Activated CD4-positive, alpha-beta T cell treated with anti-CD3 and anti-CD28 coated beads for 36 hours (primary cell): ENCODE results near the gene NBEA. TPM values are rescaled to one million over a fixed set of nuclear protein-coding genes. Genes with fewer than 3 reads are reported as not detected.

Experiments
- ATAC-seq: fragments of 200-7000 bp; cut with Tn5 transposase; one replicate; pipeline ENCODE4 v1.10.0; 2021; ENCODE audit warnings: mild to moderate bottlenecking, moderate library complexity
- CTCF ChIA-PET: fragments of 350-600 bp; sonication (Branson Sonifier 250); formaldehyde crosslinking; loops from one replicate; lab custom pipeline; 2021; ENCODE audit warnings: antibody characterized with exemption; lab: Charles Lee
- POLR2A ChIA-PET: fragments of 350-600 bp; sonication (Branson Sonifier 250); formaldehyde crosslinking; loops from one replicate; lab custom pipeline; 2021; ENCODE audit warnings: antibody characterized with exemption, inconsistent platforms; lab: Charles Lee
- DNase-seq: peaks from one replicate; pipeline ENCODE4 v3.0.0-alpha.2; 2020
- H3K27ac Mint-ChIP-seq: one replicate; pipeline ENCODE4 v1.8.0; 2021; ENCODE audit warnings: mixed read lengths
- H3K27me3 Mint-ChIP-seq: one replicate; pipeline ENCODE4 v1.8.0; 2021; ENCODE audit warnings: mixed read lengths
- H3K36me3 Mint-ChIP-seq: one replicate; pipeline ENCODE4 v1.8.0; 2021; ENCODE audit warnings: low read depth, mixed read lengths
- H3K4me1 Mint-ChIP-seq: one replicate; pipeline ENCODE4 v1.8.0; 2021; ENCODE audit warnings: mixed read lengths
- H3K4me3 Mint-ChIP-seq: one replicate; pipeline ENCODE4 v1.8.0; 2021; ENCODE audit warnings: mild to moderate bottlenecking, moderate library complexity, mixed read lengths
- H3K9me3 Mint-ChIP-seq: one replicate; pipeline ENCODE4 v1.8.0; 2021; ENCODE audit warnings: low read depth, mixed read lengths
- intact Hi-C, 2 experiments: fragments of 100-400 bp; cut with DNase I in 1 of 2; cut with micrococcal nuclease in 1 of 2; formaldehyde crosslinking; loops; one replicate each; pipeline versions ENCODE4 v1.14.2 to v1.15.1; 2022 to 2024; cut with DNase I, micrococcal nuclease
- total RNA-seq, 2 experiments: library from RNA; stranded (reverse); gene quantifications; one replicate each; pipeline ENCODE4 v1.2.3, GENCODE V29; 2021

NBEA gene
- total RNA-seq, 2 experiments from 2014 or later: 0.39 to 0.44 TPM

DNA sequence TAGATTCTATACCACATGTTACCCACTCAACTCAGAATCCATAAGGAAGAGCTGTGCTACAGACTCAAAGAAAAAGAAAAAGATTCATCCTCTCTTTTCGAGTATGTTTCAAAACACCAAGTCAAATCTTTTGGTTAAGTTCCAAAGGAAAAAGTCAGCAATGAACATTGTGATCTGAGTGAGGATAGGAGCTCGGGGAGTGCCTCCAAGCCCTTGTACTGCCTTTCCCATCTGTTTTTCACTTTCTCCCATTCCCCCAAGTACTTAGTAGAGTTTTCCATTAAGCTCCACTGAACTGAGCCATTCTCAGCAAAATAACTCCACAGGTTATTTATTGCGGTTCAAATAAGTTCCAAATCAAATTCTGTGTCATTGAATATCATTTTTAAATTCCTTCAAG, 582.1 kb downstream of the NBEA start:
- no peaks in the 10 kb centered on the region for H3K9me3 Mint-ChIP-seq
- no peak for DNase-seq
- ChIA-PET POLR2A (no interaction called here), CTCF (interaction anchor here (0.7 to 0.8 kb wide), 2 partner anchors 8 to 83 kb away, joined by 3 to 5 read pairs; no protein-coding TSS in a partner anchor)
- no peaks in the 10 kb centered on the region for H3K4me1 Mint-ChIP-seq
- H3K4me3 Mint-ChIP-seq: no peak overlapping the region
- no peak overlapping the region for H3K27ac Mint-ChIP-seq
- H3K36me3 Mint-ChIP-seq: no peaks in the 10 kb centered on the region
- ATAC-seq: no peak
- intact Hi-C loops: no loop called here
- no peaks in the 10 kb centered on the region for H3K27me3 Mint-ChIP-seq

- POLR2A ChIA-PET: no interaction called here
- CTCF ChIA-PET: interaction anchor here (0.6 to 0.8 kb wide), 2 partner anchors 47 to 643 kb away, joined by 3 read pairs; no protein-coding TSS in a partner anchor
- DNase-seq (no peak), ATAC-seq (no peak)
- H3K4me3 Mint-ChIP-seq: no peak overlapping the region
- H3K27ac Mint-ChIP-seq: no peak overlapping the region
- intact Hi-C loops: no loop called here
- no peaks in the 10 kb centered on the region for H3K36me3 Mint-ChIP-seq
- no peaks in the 10 kb centered on the region for H3K9me3 Mint-ChIP-seq
- H3K4me1 Mint-ChIP-seq: no peaks in the 10 kb centered on the region
- no peaks in the 10 kb centered on the region for H3K27me3 Mint-ChIP-seq
Observed at GRCh38 chr13:35526577-35526976, 584.5 kb downstream of the NBEA start.

- Mint-ChIP-seq H3K4me3 (no peak overlapping the region), H3K27ac (no peak overlapping the region), H3K4me1 (no peaks in the 10 kb centered on the region), H3K9me3 (no peaks in the 10 kb centered on the region), H3K36me3 (no peaks in the 10 kb centered on the region), H3K27me3 (no peaks in the 10 kb centered on the region)
- ChIA-PET POLR2A (no interaction called here), CTCF (interaction anchor here (0.5 kb wide), 1 partner anchor 92 kb away, joined by 4 read pairs; no protein-coding TSS in a partner anchor)
- ATAC-seq (no peak), DNase-seq (no peak)
- intact Hi-C loops: no loop called here
Observed at GRCh38 chr13:35527451-35527850, 585.4 kb downstream of the NBEA start.

DNA sequence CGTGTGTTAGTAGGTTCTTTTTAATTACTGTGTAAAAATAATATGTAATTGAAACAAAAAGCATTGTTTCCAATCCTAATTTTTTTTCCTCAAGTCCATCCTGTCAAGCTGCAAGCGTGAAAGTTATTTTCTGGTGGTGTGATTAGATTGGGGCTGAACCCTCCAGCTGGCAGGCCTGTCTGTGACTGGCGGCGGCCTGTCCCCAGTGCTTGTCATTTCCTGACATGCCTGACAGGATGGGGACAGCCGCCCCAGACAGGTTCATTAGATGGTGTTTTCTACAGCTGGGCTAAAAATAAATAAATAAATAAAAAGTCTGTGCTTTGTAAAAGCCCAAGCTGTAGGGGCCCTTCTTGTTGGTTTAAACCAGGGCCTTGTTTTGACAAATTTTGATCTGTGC, 588.1 kb downstream of the NBEA start:
- ChIA-PET POLR2A (no interaction called here), CTCF (no interaction called here)
- H3K27ac Mint-ChIP-seq: no peak overlapping the region
- ATAC-seq: no peak
- no peak for DNase-seq
- no peak overlapping the region for H3K4me3 Mint-ChIP-seq
- H3K9me3 Mint-ChIP-seq: no peaks in the 10 kb centered on the region
- no peaks in the 10 kb centered on the region for H3K27me3 Mint-ChIP-seq
- intact Hi-C loops: no loop called here
- no peaks in the 10 kb centered on the region for H3K4me1 Mint-ChIP-seq
- H3K36me3 Mint-ChIP-seq: no peaks in the 10 kb centered on the region

GRCh38 chr13:35530581-35530980, 588.5 kb downstream of the NBEA start:
- Mint-ChIP-seq H3K4me3 (no peak overlapping the region), H3K36me3 (no peaks in the 10 kb centered on the region), H3K27me3 (no peaks in the 10 kb centered on the region), H3K4me1 (no peaks in the 10 kb centered on the region), H3K27ac (no peak overlapping the region), H3K9me3 (no peaks in the 10 kb centered on the region)
- POLR2A ChIA-PET: no interaction called here
- intact Hi-C loops: no loop called here
- DNase-seq (no peak), ATAC-seq (no peak)
- CTCF ChIA-PET: no interaction called here

- Mint-ChIP-seq H3K27ac (no peak overlapping the region), H3K9me3 (no peaks in the 10 kb centered on the region), H3K27me3 (no peaks in the 10 kb centered on the region), H3K4me3 (no peak overlapping the region), H3K36me3 (no peaks in the 10 kb centered on the region), H3K4me1 (no peaks in the 10 kb centered on the region)
- no peak for ATAC-seq
- intact Hi-C loops: no loop called here
- CTCF ChIA-PET: interaction anchor here (0.6 to 0.7 kb wide), 2 partner anchors 8 to 13 kb away, joined by 3 read pairs; no protein-coding TSS in a partner anchor
- no peak for DNase-seq
- POLR2A ChIA-PET: interaction anchor here (0.7 kb wide), 1 partner anchor 285 kb away, joined by 6 read pairs; no protein-coding TSS in a partner anchor
Observed at GRCh38 chr13:35531526-35531925, 589.5 kb downstream of the NBEA start.

- no peak overlapping the region for H3K4me3 Mint-ChIP-seq
- DNase-seq (no peak), ATAC-seq (no peak)
- no peaks in the 10 kb centered on the region for H3K9me3 Mint-ChIP-seq
- H3K4me1 Mint-ChIP-seq: no peaks in the 10 kb centered on the region
- intact Hi-C loops: no loop called here
- no peak overlapping the region for H3K27ac Mint-ChIP-seq
- H3K36me3 Mint-ChIP-seq: no peaks in the 10 kb centered on the region
- ChIA-PET CTCF (no interaction called here), POLR2A (no interaction called here)
- H3K27me3 Mint-ChIP-seq: no peaks in the 10 kb centered on the region
Observed at GRCh38 chr13:35534343-35534742, 592.3 kb downstream of the NBEA start.

DNA sequence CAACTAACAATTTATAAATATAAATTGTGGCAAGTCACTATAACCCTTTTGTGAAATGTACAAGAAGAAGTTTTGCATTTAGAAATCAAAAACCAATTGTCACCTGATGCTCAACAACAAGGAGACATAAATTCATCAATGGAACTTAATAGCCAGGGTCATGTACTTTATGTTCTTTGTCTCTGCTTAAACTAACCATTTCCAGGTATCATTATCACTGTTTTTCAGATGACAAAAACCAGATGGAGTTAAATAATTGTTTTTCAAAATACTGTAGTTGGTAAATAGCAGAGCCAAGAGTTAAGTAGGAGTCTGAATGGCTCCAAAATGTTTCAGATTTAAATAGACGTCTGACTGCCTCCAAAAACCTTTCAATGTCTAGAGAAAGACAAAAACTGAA, 606.7 kb downstream of the NBEA start:
- DNase-seq (no peak), ATAC-seq (no peak)
- CTCF ChIA-PET: no interaction called here
- Mint-ChIP-seq H3K27me3 (no peaks in the 10 kb centered on the region), H3K4me3 (no peak overlapping the region), H3K36me3 (no peaks in the 10 kb centered on the region), H3K9me3 (no peaks in the 10 kb centered on the region), H3K27ac (no peak overlapping the region), H3K4me1 (no peaks in the 10 kb centered on the region)
- POLR2A ChIA-PET: no interaction called here
- intact Hi-C loops: no loop called here

- Mint-ChIP-seq H3K36me3 (no peaks in the 10 kb centered on the region), H3K4me3 (no peak overlapping the region), H3K27ac (no peak overlapping the region), H3K27me3 (no peaks in the 10 kb centered on the region), H3K9me3 (no peaks in the 10 kb centered on the region), H3K4me1 (no peaks in the 10 kb centered on the region)
- intact Hi-C loops: no loop called here
- ChIA-PET POLR2A (no interaction called here), CTCF (no interaction called here)
- DNase-seq: no peak
- no peak for ATAC-seq
Observed at GRCh38 chr13:35549481-35549880, 607.4 kb downstream of the NBEA start.

DNA sequence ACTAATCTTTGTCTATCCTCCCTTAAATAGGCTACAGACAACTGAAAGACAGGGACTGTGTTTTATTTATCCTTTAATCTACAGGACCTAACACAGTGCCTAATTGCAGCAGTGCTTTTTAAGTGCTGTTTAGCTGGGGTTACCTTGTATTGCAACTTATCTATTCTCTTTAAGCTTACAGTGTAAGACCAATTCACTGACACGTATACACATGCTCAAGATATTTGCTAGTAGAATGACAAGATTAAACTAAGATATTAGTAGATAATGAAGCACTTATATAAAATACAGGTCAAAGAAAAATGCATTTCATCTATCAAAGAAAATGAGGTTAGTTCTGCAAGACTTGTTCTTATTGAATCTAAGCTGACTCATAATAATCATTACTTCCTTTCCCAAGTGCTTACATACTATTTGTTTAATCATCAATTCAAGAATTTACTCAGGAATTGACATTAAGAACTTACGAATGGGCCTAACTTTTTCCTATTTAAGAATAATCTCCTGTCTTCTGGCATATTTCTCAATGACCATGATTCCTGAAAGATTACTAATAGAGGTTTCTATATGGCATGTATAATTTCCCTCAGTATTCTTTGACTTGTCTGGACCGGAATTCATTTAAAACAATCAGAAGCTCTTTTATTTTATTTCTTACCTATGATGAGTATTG, 610.2 kb downstream of the NBEA start:
- Mint-ChIP-seq H3K9me3 (no peaks in the 10 kb centered on the region), H3K4me3 (no peak overlapping the region), H3K36me3 (no peaks in the 10 kb centered on the region), H3K27ac (no peak overlapping the region), H3K4me1 (no peaks in the 10 kb centered on the region), H3K27me3 (no peaks in the 10 kb centered on the region)
- intact Hi-C loops: no loop called here
- ATAC-seq: no peak
- no peak for DNase-seq
- ChIA-PET POLR2A (no interaction called here), CTCF (no interaction called here)

- intact Hi-C loops: no loop called here
- no peaks in the 10 kb centered on the region for H3K4me1 Mint-ChIP-seq
- no peak for ATAC-seq
- H3K27me3 Mint-ChIP-seq: no peaks in the 10 kb centered on the region
- POLR2A ChIA-PET: no interaction called here
- no peaks in the 10 kb centered on the region for H3K36me3 Mint-ChIP-seq
- CTCF ChIA-PET: no interaction called here
- no peak overlapping the region for H3K27ac Mint-ChIP-seq
- H3K9me3 Mint-ChIP-seq: no peaks in the 10 kb centered on the region
- H3K4me3 Mint-ChIP-seq: no peak overlapping the region
- no peak for DNase-seq
Observed at GRCh38 chr13:35554972-35555623, 613.0 kb downstream of the NBEA start.

DNA sequence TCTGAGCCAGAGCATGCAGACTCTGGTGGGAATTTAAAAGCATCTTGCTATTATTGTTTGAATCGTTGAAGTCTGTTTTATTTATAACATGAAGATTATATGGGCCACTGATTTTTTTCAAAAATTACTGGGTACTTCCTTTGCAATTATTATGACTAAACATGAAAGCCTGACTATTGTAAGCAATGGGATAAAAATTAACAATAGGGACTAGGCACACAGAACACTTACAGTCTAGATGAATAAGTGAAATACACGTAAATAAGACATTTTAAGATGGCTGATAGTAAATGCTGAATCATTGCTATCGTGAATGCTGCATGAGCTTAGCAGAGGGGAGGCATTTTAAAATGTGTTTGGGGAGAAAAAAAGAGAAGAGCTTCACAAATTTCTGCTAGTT, 615.4 kb downstream of the NBEA start:
- POLR2A ChIA-PET: no interaction called here
- CTCF ChIA-PET: no interaction called here
- no peak for DNase-seq
- intact Hi-C loops: no loop called here
- no peaks in the 10 kb centered on the region for H3K36me3 Mint-ChIP-seq
- no peak for ATAC-seq
- H3K27ac Mint-ChIP-seq: no peak overlapping the region
- no peak overlapping the region for H3K4me3 Mint-ChIP-seq
- no peaks in the 10 kb centered on the region for H3K9me3 Mint-ChIP-seq
- no peaks in the 10 kb centered on the region for H3K27me3 Mint-ChIP-seq
- H3K4me1 Mint-ChIP-seq: no peaks in the 10 kb centered on the region
